A549 (cell line): ENCODE measurements around the gene ST6GAL1. TPM values are rescaled to one million over a fixed set of nuclear protein-coding genes. Genes with fewer than 3 reads are reported as not detected.

ENCODE experiments used
- ATAC-seq, 2 experiments: fragments of 200-7000 bp in 1 of 2; fragments of >200 bp in 1 of 2; cut with Nextera tagmentation in 1 of 2; cut with Tn5 transposase in 1 of 2; 3 replicates each; pipeline versions ENCODE4 v1.8.0 to v1.9.1; 2018 to 2020; ENCODE audit warnings: mild to moderate bottlenecking in 1 of 2, moderate library complexity in 1 of 2
- CTCF ChIA-PET: fragments of 300-600 bp; sonication (Branson Sonifier 250); formaldehyde crosslinking; extraction: SDS; loops from one replicate; lab custom pipeline; 2021; ENCODE audit warnings: antibody characterized with exemption, inconsistent platforms; lab: Yijun Ruan, JAX
- POLR2A ChIA-PET: fragments of 350-600 bp; formaldehyde crosslinking; extraction: SDS; loops from one replicate; lab custom pipeline; 2021; ENCODE audit warnings: antibody characterized with exemption, inconsistent platforms; lab: Yijun Ruan, JAX
- DNase-seq, 2 experiments: peaks; one replicate each; pipeline versions ENCODE4 v3.0.0 to v3.0.0-alpha.2; 2011 to 2016; ENCODE audit warnings: low read depth in 1 of 2, low spot score in 1 of 2
- FAIRE-seq: peaks from 2 replicates; lab custom pipeline; 2011; peaks lifted over from hg19 to GRCh38; lab: Jason Lieb, UNC
- H3K27ac ChIP-seq, 2 experiments: fragments of >200 bp; sonication (Bioruptor Twin); formaldehyde crosslinking; 3 replicates each; pipeline ENCODE4 v1.5.1; 2016 to 2017
- H3K4me1 ChIP-seq: fragments of >200 bp; sonication (Bioruptor Twin); formaldehyde crosslinking; 3 replicates; pipeline ENCODE4 v1.6.1; 2016
- H3K4me2 ChIP-seq: fragments of >200 bp; sonication (Bioruptor Twin); formaldehyde crosslinking; 3 replicates; pipeline ENCODE4 v1.6.1; 2016
- H3K4me3 ChIP-seq: fragments of >200 bp; sonication (Bioruptor Twin); formaldehyde crosslinking; 3 replicates; pipeline ENCODE4 v1.5.1; 2016
- H3K9me3 ChIP-seq: fragments of >200 bp; sonication (Bioruptor Twin); formaldehyde crosslinking; 3 replicates; pipeline ENCODE4 v1.6.1; 2016
- CBX8 ChIP-seq: fragments of 200-600 bp; sonication (generic); IDR thresholded peaks from 2 replicates; pipeline ENCODE4 v1.6.1; 2016
- CEBPB ChIP-seq, 2 experiments: fragments of >200 bp in 1 of 2; sonication (Bioruptor Twin) in 1 of 2; formaldehyde crosslinking in 1 of 2; IDR thresholded peaks; 2 replicates each; pipeline ENCODE4 v1.6.1; 2012 to 2016
- CHD4 ChIP-seq: fragments of 200-600 bp; sonication (generic); IDR thresholded peaks from 2 replicates; pipeline ENCODE4 v1.6.1; 2016; ENCODE audit warnings: antibody characterized with exemption, mild to moderate bottlenecking, borderline replicate concordance
- EHF ChIP-seq: fragments of 250-450 bp; sonication (Bioruptor Pico); IDR thresholded peaks from 2 replicates; pipeline ENCODE4 v1.5.0; 2020; ENCODE audit warnings: mild to moderate bottlenecking
- FOSB ChIP-seq: fragments of 250-450 bp; sonication (Bioruptor Pico); IDR thresholded peaks from 2 replicates; pipeline ENCODE4 v1.5.0; 2020; ENCODE audit warnings: mild to moderate bottlenecking, moderate library complexity
- FOSL2 ChIP-seq, 2 experiments: fragments of 450-650 bp in 1 of 2; fragments of >200 bp in 1 of 2; sonication (Bioruptor Twin) in 1 of 2; formaldehyde crosslinking; IDR thresholded peaks; 2 replicates each; pipeline versions ENCODE4 v1.5.0 to v1.6.1; 2016 to 2020; ENCODE audit warnings: mild to moderate bottlenecking in 1 of 2, moderate library complexity in 1 of 2
- GATA3 ChIP-seq: IDR thresholded peaks from 2 replicates; pipeline ENCODE4 v1.6.1; 2012; ENCODE audit warnings: borderline replicate concordance
- HOXB5 ChIP-seq: fragments of 250-450 bp; sonication (Bioruptor Pico); IDR thresholded peaks from 2 replicates; pipeline ENCODE4 v1.5.0; 2020; ENCODE audit warnings: mild to moderate bottlenecking, moderate library complexity
- KDM5A ChIP-seq: fragments of 200-600 bp; sonication (generic); IDR thresholded peaks from 2 replicates; pipeline ENCODE4 v1.6.1; 2016; ENCODE audit warnings: antibody characterized with exemption, mild to moderate bottlenecking
- MAFK ChIP-seq: fragments of 450-650 bp; IDR thresholded peaks from 2 replicates; pipeline ENCODE4 v1.6.1; 2014; ENCODE audit not compliant: partially characterized antibody
- MAZ ChIP-seq: fragments of 150-350 bp; IDR thresholded peaks from 2 replicates; pipeline ENCODE4 v1.6.1; 2014; ENCODE audit warnings: antibody characterized with exemption, low read depth, low read length, borderline replicate concordance
- POLR2AphosphoS2 ChIP-seq: conservative IDR thresholded peaks from 2 replicates; pipeline ENCODE4 v1.6.1; 2012; ENCODE audit warnings: low read length, improper control_type of control experiment, inconsistent platforms
- TFCP2L1 ChIP-seq: fragments of 250-450 bp; sonication (Bioruptor Pico); IDR thresholded peaks from 2 replicates; pipeline ENCODE4 v1.5.0; 2021; ENCODE audit warnings: mild to moderate bottlenecking
- WGBS: methylation state at CpG from one replicate; pipeline ENCODE4 v1.1.6; 2017; ENCODE audit errors: missing lambda C conversion rate; 5-methylcytosine and 5-hydroxymethylcytosine counted together
- polyA plus RNA-seq, 4 experiments: library from polyadenylated mRNA; depleted of rRNA in 3 of 4; stranded (reverse); fragments of >200 nt; fragmentation: RNase III in 1 of 4; extraction: RNeasy Plus Mini Kit Qiagen cat#74134 plus additional on column Dnase treatment in 1 of 4; gene quantifications; 2 replicates in 3 of 4; 3 replicates in 1 of 4; pipeline ENCODE4 v1.2.3, GENCODE V29; 2011 to 2017
- TF ChIP-seq, protein P1 (sequence below): fragments of >200 bp; sonication (Bioruptor Twin); formaldehyde crosslinking; IDR thresholded peaks from 3 replicates; pipeline ENCODE4 v1.6.1; 2016
- TF ChIP-seq, protein P2 (sequence below): fragments of 250-450 bp; sonication (Bioruptor Pico); IDR thresholded peaks from 2 replicates; pipeline ENCODE4 v1.5.0; 2021; ENCODE audit warnings: mild to moderate bottlenecking, moderate library complexity, borderline replicate concordance
- TF ChIP-seq, protein P3 (sequence below): fragments of >200 bp; sonication (Bioruptor Twin); formaldehyde crosslinking; IDR thresholded peaks from 3 replicates; pipeline ENCODE4 v1.5.1; 2016

ST6GAL1 gene
- polyA plus RNA-seq, 2 of the 4 experiments (the other 2 are of a cell fraction), result 3.9 to 6.5 TPM

DNA sequence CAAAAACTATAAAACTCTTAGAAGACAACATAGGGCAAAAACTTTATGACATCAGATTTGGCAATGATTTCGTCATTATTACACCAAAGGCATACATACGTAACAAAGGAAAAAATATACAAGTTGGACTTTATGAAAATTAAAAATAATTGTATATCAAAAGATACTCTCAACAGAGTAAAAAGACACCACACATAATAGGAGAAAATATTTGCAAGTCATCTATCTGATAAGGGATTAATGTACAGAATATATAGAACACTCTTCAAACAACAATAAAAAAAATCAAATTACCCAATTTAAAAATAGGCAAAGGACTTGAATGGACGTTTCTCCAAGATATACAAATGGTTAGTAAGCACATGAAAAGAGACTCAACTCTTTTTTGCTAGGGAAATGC lies 131.4 kb downstream of the ST6GAL1 start (continued):
- TF ChIP-seq, protein P1, sequence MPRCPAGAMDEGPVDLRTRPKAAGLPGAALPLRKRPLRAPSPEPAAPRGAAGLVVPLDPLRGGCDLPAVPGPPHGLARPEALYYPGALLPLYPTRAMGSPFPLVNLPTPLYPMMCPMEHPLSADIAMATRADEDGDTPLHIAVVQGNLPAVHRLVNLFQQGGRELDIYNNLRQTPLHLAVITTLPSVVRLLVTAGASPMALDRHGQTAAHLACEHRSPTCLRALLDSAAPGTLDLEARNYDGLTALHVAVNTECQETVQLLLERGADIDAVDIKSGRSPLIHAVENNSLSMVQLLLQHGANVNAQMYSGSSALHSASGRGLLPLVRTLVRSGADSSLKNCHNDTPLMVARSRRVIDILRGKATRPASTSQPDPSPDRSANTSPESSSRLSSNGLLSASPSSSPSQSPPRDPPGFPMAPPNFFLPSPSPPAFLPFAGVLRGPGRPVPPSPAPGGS, result no peak
- TF ChIP-seq FOSL2 (IDR thresholded peaks at IDR 0.05), result no peak
- no peak for TF ChIP-seq FOSL2 (CRISPR knock-in tag; IDR thresholded peaks at IDR 0.05)
- TF ChIP-seq, protein P2, sequence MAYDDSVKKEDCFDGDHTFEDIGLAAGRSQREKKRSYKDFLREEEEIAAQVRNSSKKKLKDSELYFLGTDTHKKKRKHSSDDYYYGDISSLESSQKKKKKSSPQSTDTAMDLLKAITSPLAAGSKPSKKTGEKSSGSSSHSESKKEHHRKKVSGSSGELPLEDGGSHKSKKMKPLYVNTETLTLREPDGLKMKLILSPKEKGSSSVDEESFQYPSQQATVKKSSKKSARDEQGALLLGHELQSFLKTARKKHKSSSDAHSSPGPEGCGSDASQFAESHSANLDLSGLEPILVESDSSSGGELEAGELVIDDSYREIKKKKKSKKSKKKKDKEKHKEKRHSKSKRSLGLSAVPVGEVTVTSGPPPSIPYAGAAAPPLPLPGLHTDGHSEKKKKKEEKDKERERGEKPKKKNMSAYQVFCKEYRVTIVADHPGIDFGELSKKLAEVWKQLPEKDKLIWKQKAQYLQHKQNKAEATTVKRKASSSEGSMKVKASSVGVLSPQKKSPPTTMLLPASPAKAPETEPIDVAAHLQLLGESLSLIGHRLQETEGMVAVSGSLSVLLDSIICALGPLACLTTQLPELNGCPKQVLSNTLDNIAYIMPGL, result no peak
- no peak for TF ChIP-seq MAFK

DNA sequence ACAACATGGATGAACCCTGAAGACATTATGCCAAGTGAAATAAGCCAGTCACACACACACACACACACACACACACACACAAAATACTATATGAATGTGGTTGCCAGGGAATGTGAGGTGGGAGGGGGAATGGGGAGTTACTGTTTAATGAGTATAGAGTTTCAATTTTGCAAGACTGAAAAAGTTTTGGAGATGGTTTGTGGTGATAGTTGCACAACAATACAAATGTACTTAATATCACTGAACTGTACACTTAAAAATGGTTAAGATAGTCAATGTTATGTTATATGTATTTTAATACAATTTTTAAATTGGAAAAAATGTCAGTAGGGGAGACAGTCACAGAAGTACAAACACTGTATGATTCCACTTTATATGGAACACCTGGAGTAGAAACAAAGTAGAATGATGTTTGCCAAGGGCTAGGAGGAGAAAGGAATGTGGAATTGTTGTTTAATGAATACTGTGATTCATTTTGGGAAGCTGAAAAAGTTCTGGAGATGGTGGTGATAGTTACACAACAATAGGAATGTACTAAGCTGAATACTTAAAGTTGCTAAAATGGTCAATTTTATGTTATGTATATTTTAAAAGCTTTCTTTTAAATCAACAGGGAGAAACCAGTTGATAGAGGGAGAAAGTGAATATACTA lies 132.3 kb downstream of the ST6GAL1 start:
- ChIA-PET CTCF (interaction anchor here (0.6 kb wide), 1 partner anchor 159 kb away, joined by 3 read pairs; no protein-coding TSS in a partner anchor), POLR2A (no interaction called here)
- Histone ChIP-seq H3K4me3 (no peak overlapping the region), H3K4me2 (peak overlapping the region; percentile 45), H3K27ac (peak overlapping the region; percentile 73 to 87), H3K4me1 (peaks cover 36% of the 10 kb centered on the region), H3K9me3 (no peaks in the 10 kb centered on the region)
- TF ChIP-seq CEBPB (IDR thresholded peaks at IDR 0.05), result peak; percentile 53 to 78; a peak in 3 of 4 replicates
- TF ChIP-seq GATA3, result peak; percentile 30; the same call in 1 of the 2 replicates
- no peak for TF ChIP-seq FOSL2 (IDR thresholded peaks at IDR 0.05)
- peak; percentile 27; the same call in 1 of the 2 replicates for TF ChIP-seq FOSL2 (CRISPR knock-in tag; IDR thresholded peaks at IDR 0.05)
- TF ChIP-seq, protein P3, sequence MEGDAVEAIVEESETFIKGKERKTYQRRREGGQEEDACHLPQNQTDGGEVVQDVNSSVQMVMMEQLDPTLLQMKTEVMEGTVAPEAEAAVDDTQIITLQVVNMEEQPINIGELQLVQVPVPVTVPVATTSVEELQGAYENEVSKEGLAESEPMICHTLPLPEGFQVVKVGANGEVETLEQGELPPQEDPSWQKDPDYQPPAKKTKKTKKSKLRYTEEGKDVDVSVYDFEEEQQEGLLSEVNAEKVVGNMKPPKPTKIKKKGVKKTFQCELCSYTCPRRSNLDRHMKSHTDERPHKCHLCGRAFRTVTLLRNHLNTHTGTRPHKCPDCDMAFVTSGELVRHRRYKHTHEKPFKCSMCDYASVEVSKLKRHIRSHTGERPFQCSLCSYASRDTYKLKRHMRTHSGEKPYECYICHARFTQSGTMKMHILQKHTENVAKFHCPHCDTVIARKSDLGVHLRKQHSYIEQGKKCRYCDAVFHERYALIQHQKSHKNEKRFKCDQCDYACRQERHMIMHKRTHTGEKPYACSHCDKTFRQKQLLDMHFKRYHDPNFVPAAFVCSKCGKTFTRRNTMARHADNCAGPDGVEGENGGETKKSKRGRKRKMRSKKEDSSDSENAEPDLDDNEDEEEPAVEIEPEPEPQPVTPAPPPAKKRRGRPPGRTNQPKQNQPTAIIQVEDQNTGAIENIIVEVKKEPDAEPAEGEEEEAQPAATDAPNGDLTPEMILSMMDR, result no peak
- peak in 1 of 2 experiments; percentile 72 for DNase-seq
- peak; percentile 40 to 61; a peak in 4 of 6 replicates for ATAC-seq
- no peak for FAIRE-seq

DNA sequence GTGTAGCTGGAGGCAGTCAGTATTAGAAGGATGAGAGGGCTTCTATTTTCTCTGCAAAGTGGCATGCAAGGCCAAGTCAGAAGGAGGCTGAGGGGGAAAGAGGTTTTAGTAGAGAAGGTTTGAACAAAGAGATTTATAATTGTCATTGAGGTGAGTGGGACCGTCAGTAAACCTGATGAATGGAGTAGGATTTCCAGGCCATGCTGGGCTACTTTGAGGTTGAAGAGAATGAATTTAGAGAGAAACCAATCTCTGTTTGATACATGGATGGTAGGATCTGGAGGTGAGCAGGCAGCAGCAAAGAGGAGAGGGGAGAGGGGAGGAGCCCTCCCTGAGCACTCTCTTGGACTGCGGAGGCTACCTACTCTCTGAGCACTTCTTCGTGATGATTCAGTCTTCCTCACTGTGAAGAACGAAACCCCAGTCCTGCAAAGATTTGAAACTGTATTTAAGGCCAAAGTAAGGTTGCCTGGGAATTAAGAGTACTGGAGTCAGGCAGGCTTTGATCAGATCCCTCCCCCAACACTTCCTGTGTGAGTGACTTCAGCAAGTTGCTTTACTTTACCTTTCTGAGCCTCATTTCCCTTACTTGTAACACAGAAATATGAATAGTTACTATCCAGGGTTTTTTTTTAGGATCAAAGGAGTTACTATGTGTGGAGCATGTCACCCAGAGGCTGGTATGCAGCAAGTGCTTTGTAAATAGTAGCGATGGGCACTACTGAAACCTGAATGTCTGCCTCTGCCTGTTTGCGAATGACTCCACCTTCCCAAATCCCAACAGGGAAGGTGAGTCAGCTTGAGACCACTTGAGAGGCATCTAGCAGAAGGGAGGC lies 133.2 kb downstream of the ST6GAL1 start:
- no peak overlapping the region for H3K4me3 ChIP-seq
- H3K27ac ChIP-seq, result peak overlapping the region; percentile 73 to 87
- 57% methylated on average over 6 of the region's 6 CpGs for WGBS
- H3K4me1 ChIP-seq, result peaks cover 36% of the 10 kb centered on the region
- peak overlapping the region; percentile 45 for H3K4me2 ChIP-seq
- no peak for FAIRE-seq
- peak in 1 of 2 experiments; percentile 19 for DNase-seq
- ChIA-PET CTCF (interaction anchor here (1.5 kb wide), 1 partner anchor 20 kb away, joined by 3 read pairs; no protein-coding TSS in a partner anchor), POLR2A (no interaction called here)
- TF ChIP-seq EHF (no peak), HOXB5 (CRISPR knock-in tag) (no peak), CBX8 (no peak), GATA3 (no peak), MAZ (no peak), FOSB (CRISPR knock-in tag) (no peak), KDM5A (no peak), POLR2AphosphoS2 (no peak), CHD4 (no peak), TFCP2L1 (no peak)
- TF ChIP-seq, protein P3, result no peak
- H3K9me3 ChIP-seq, result no peaks in the 10 kb centered on the region
- ATAC-seq, result peak; percentile 49 to 61; a peak in 4 of 6 replicates
